HFFc6 (cell line): Measurements from ENCODE around the gene RILPL1. TPM values are rescaled to one million over a fixed set of nuclear protein-coding genes. Genes with fewer than 3 reads are reported as not detected.
"Not testable (repeated sequence)": the region's sequence is repeated elsewhere in the genome, so short reads cannot be mapped to it uniquely, and the experiment has no call there.

ENCODE experiments used
- DNase-seq: peaks from one replicate; pipeline ENCODE4 v3.0.0-alpha.2; 2018
- H3K27ac Mint-ChIP-seq: 2 replicates; pipeline ENCODE4 v1.8.0; 2020; ENCODE audit warnings: mild to moderate bottlenecking, mixed read lengths
- H3K27me3 Mint-ChIP-seq: 2 replicates; pipeline ENCODE4 v1.8.0; 2021; ENCODE audit warnings: mild to moderate bottlenecking, moderate library complexity, mixed read lengths; ENCODE audit not compliant: insufficient read depth
- H3K36me3 Mint-ChIP-seq: 2 replicates; pipeline ENCODE4 v1.8.0; 2021; ENCODE audit warnings: low read depth, mixed read lengths
- H3K4me1 Mint-ChIP-seq: 2 replicates; pipeline ENCODE4 v1.8.0; 2020; ENCODE audit warnings: low read depth, mixed read lengths
- H3K4me3 Mint-ChIP-seq: 2 replicates; pipeline ENCODE4 v1.8.0; 2020; ENCODE audit warnings: mild to moderate bottlenecking, moderate library complexity, mixed read lengths
- H3K9me3 Mint-ChIP-seq: 2 replicates; pipeline ENCODE4 v1.8.0; 2020; ENCODE audit warnings: mild to moderate bottlenecking, mixed read lengths
- CTCF ChIP-seq: fragments of 200-600 bp; sonication (generic); IDR thresholded peaks from 2 replicates; pipeline ENCODE4 v1.5.0; 2021; ENCODE audit warnings: antibody characterized with exemption, mild to moderate bottlenecking
- total RNA-seq, 6 experiments: library from RNA; stranded (reverse); fragmentation: NEBNext Ultra II Directional; extraction: Animal tissue kit (Norgen Biotek cat#: 25700); gene quantifications; 2 replicates in 1 of 6; 3 replicates in 5 of 6; pipeline ENCODE4 v1.2.3, GENCODE V29; 2021

The RILPL1 gene
- total RNA-seq, 6 experiments from 2014 or later, result 15.2 to 18.9 (median 16.9) TPM

- peaks cover 21% of the 10 kb centered on the region for H3K4me1 Mint-ChIP-seq
- peaks cover 2% of the 10 kb centered on the region; the same call in 1 of the 2 replicates for H3K27me3 Mint-ChIP-seq
- no peak overlapping the region for H3K4me3 Mint-ChIP-seq
- H3K36me3 Mint-ChIP-seq, result peaks cover 5% of the 10 kb centered on the region
- TF ChIP-seq CTCF, result no peak
- H3K27ac Mint-ChIP-seq, result no peak overlapping the region
- no peak for DNase-seq
- no peaks in the 10 kb centered on the region for H3K9me3 Mint-ChIP-seq
Measured at GRCh38 chr12:123572391-123572790, 38.9 kb upstream of the RILPL1 start.

DNA sequence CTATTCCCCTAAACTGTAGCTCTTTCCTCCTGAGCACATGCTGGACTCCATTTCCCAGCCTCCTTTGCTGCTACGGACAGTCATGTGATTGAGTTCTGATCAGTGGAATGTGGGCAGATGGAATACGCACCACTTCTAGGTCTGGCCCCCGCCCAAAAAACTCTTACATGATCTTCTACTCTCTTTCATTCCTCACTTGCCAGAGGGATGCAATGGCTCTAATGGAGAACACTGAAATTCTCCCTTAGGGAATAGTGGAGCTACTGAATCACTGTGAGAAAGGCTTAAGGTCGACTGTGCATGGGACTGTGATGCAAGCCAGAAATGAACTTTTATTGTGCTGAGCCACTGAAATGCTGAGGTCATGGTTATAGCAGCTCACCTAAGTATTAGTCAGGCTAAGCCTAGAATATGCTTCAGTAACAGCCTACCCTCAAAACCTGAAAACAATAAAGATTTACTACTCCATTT, 37.9 kb upstream of the RILPL1 start:
- Mint-ChIP-seq H3K27ac (peak overlapping the region; percentile 72), H3K27me3 (peaks cover 2% of the 10 kb centered on the region; the same call in 1 of the 2 replicates), H3K36me3 (peaks cover under 1% of the 10 kb centered on the region), H3K4me3 (peak overlapping the region; percentile 45), H3K9me3 (no peaks in the 10 kb centered on the region), H3K4me1 (peaks cover 16% of the 10 kb centered on the region)
- TF ChIP-seq CTCF, result no peak
- DNase-seq, result peak; percentile 78

DNA sequence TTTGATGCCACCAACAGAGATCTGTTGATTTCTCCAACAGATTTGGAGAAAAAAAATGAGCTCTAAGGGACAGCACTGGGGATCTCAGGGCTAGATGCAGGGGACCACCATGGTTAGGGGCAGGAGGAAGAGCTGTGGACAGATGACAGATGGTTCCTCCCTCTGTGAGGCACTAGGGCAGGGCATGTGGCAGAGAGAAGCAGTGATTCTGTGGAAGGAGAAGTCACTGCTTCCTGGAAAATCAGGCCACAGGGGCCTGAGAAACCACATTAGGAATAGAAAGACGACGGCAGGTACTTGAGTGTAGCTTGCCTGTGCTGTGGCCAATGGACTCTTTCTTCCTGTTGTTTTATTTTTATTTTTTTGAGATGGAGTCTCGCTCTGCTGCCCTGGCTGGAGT, 25.9 kb upstream of the RILPL1 start:
- DNase-seq, result no peak
- no peak for TF ChIP-seq CTCF
- Mint-ChIP-seq H3K27ac (no peak overlapping the region), H3K36me3 (no peaks in the 10 kb centered on the region), H3K9me3 (no peaks in the 10 kb centered on the region), H3K27me3 (peaks cover 31% of the 10 kb centered on the region), H3K4me3 (no peak overlapping the region), H3K4me1 (no peaks in the 10 kb centered on the region)

DNA sequence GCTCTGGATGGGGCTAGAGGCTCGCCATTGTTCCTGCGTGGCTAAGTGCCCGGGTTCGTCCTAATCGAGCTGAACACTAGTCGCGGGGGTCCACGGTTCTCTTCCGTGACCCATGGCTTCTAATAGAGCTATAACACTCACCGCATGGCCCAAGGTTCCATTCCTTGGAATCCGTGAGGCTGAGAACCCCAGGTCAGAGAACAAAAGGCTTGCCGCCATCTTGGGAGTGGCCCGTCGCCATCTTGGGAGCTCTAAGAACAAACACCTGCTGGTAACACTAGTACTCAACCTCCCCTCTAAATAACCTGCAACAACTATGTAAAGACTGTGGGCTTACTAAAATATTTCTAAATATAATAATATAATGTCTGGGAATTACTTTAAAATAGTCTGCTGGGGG, 25.0 kb upstream of the RILPL1 start:
- H3K4me3 Mint-ChIP-seq, H3K36me3 Mint-ChIP-seq, H3K4me1 Mint-ChIP-seq, H3K9me3 Mint-ChIP-seq, H3K27ac Mint-ChIP-seq, DNase-seq: not testable (repeated sequence)
- peaks cover 36% of the 10 kb centered on the region for H3K27me3 Mint-ChIP-seq

DNA sequence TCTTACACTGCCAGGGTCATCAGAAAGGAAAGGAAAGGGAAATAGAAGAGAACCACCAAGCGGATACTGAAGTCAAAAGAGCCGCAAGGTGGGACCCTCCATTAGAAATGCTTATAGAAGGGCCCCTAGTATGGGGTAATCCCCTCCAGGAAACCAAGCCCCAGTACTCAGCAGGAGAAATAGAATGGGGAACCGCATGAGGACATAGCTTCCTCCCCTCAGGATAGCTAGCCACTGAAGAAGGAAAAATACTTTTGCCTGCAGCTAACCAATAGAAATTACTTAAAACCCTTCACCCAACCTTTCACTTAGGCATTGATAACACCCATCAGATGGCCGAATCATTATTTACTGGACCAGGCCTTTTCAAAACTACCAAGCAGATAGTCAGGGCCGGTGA, 21.3 kb upstream of the RILPL1 start:
- H3K9me3 Mint-ChIP-seq, H3K4me1 Mint-ChIP-seq, DNase-seq, H3K27ac Mint-ChIP-seq, H3K36me3 Mint-ChIP-seq, H3K4me3 Mint-ChIP-seq: not testable (repeated sequence)
- H3K27me3 Mint-ChIP-seq, result peaks cover 46% of the 10 kb centered on the region

DNA sequence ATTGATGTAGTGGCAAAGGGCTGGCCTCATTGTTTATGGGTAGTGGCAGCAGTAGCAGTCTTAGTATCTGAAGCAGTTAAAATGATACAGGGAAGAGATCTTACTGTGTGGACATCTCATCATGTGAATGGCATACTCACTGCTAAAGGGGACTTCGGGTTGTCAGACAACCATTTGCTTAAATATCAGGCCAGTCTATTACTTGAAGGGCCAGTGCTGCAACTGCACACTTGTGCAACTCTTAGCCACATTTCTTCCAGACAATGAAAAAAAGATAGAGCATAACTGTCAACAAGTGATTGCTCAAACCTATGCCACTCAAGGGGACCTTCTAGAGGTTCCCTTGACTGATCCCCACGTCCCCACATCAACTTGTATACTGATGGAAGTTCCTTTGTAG, 20.6 kb upstream of the RILPL1 start:
- H3K27ac Mint-ChIP-seq, H3K36me3 Mint-ChIP-seq, DNase-seq, H3K4me1 Mint-ChIP-seq, H3K4me3 Mint-ChIP-seq, H3K9me3 Mint-ChIP-seq: not testable (repeated sequence)
- H3K27me3 Mint-ChIP-seq, result peaks cover 48% of the 10 kb centered on the region

DNA sequence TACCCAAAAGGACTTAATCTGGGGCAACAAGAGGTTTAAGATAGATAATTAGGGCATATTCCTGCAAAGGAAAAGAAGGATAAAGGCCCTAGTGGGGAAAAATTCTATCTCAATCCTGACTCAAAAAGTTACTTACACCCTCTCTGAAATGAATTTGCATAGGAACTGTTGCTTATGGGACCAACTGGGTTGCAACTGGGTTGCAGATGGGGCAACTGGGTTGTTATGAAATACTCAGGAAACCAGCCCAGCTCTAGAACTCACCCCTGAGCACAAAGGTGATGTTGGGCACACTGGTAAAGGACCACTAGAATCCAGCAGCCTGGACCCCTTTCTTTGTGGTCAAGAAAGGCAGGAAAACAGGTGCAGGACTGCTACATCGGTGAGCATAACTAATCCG, 17.2 kb upstream of the RILPL1 start:
- Mint-ChIP-seq H3K27me3 (peaks cover 40% of the 10 kb centered on the region), H3K4me3 (no peak overlapping the region), H3K36me3 (no peaks in the 10 kb centered on the region), H3K4me1 (peaks cover 8% of the 10 kb centered on the region), H3K27ac (no peak overlapping the region), H3K9me3 (no peaks in the 10 kb centered on the region)
- no peak for DNase-seq
- no peak for TF ChIP-seq CTCF
